MG63 (cell line): Measurements from ENCODE around the gene SLC35B2. TPM values are rescaled to one million over a fixed set of nuclear protein-coding genes. Genes with fewer than 3 reads are reported as not detected.

Experiments used
- DNase-seq: peaks from one replicate; pipeline ENCODE4 v3.0.0-alpha.2; 2020
- H3K27me3 ChIP-seq: fragments of 250-450 bp; sonication (Bioruptor Pico); 2 replicates; pipeline ENCODE4 v1.5.1; 2020; ENCODE audit warnings: mild to moderate bottlenecking, moderate library complexity
- H3K36me3 ChIP-seq: fragments of 250-450 bp; sonication (Bioruptor Pico); 2 replicates; pipeline ENCODE4 v1.5.1; 2020; ENCODE audit warnings: mild to moderate bottlenecking, moderate library complexity
- H3K4me3 ChIP-seq: fragments of 250-450 bp; sonication (Bioruptor Pico); 2 replicates; pipeline ENCODE4 v1.5.1; 2020; ENCODE audit warnings: mild to moderate bottlenecking, moderate library complexity
- H3K9me3 ChIP-seq: fragments of 250-450 bp; sonication (Bioruptor Pico); 2 replicates; pipeline ENCODE4 v1.5.1; 2020; ENCODE audit warnings: mild to moderate bottlenecking, moderate library complexity
- total RNA-seq: library from RNA; depleted of rRNA; stranded (reverse); fragments of >200 nt; shearing (Covaris generic); gene quantifications from 2 replicates; pipeline ENCODE4 v1.2.3, GENCODE V29; 2014; ENCODE audit warnings: low replicate concordance

Gene SLC35B2
- total RNA-seq, 1 experiment from 2014 or later: 631 TPM

- peak; percentile 98 for DNase-seq
- Histone ChIP-seq H3K27me3 (no peaks in the 10 kb centered on the region), H3K4me3 (peak within 1 kb of the TSS; percentile 60), H3K9me3 (no peaks in the 10 kb centered on the region), H3K36me3 (peaks cover 31% of the 10 kb centered on the region)
Measured at GRCh38 chr6:44223319-44224028, 33.9 kb downstream of the SLC35B2 start, which contains the start of gene SLC29A1. Gene SLC29A1, plus strand, starts transcription at chr6:44223595. Its CDS starts 3,719 bp downstream, at chr6:44227314.

- H3K36me3 ChIP-seq: peaks cover 23% of the 10 kb centered on the region
Measured at GRCh38 chr6:44222486-44223318, 34.6 kb downstream of the SLC35B2 start.

GRCh38 chr6:44221961-44222335 lies 35.4 kb downstream of the SLC35B2 start:
- Histone ChIP-seq H3K9me3 (no peaks in the 10 kb centered on the region), H3K36me3 (peaks cover 15% of the 10 kb centered on the region), H3K4me3 (no peak overlapping the region), H3K27me3 (no peaks in the 10 kb centered on the region)
- DNase-seq: no peak

More at GRCh38 chr6:44222486-44223318, 34.6 kb downstream of the SLC35B2 start:
- H3K9me3 ChIP-seq: no peaks in the 10 kb centered on the region
- no peaks in the 10 kb centered on the region for H3K27me3 ChIP-seq
- H3K4me3 ChIP-seq: peak overlapping the region; percentile 60
- DNase-seq: no peak

- DNase-seq: peak; percentile 100
- H3K9me3 ChIP-seq: no peaks in the 10 kb centered on the region
- peaks cover 10% of the 10 kb centered on the region for H3K36me3 ChIP-seq
- H3K4me3 ChIP-seq: no peak overlapping the region
- no peaks in the 10 kb centered on the region for H3K27me3 ChIP-seq
Measured at GRCh38 chr6:44221291-44221960, 35.9 kb downstream of the SLC35B2 start.

- Histone ChIP-seq H3K27me3 (no peaks in the 10 kb centered on the region), H3K9me3 (no peaks in the 10 kb centered on the region), H3K4me3 (no peak overlapping the region), H3K36me3 (peaks cover 5% of the 10 kb centered on the region)
- no peak for DNase-seq
Measured at GRCh38 chr6:44220913-44221290, 36.4 kb downstream of the SLC35B2 start.

GRCh38 chr6:44219815-44220784 lies 37.2 kb downstream of the SLC35B2 start:
- no peak for DNase-seq
- no peaks in the 10 kb centered on the region for H3K36me3 ChIP-seq
- no peak overlapping the region for H3K4me3 ChIP-seq
- H3K9me3 ChIP-seq: no peaks in the 10 kb centered on the region
- H3K27me3 ChIP-seq: no peaks in the 10 kb centered on the region

GRCh38 chr6:44219053-44219814 lies 38.1 kb downstream of the SLC35B2 start:
- DNase-seq: no peak
- Histone ChIP-seq H3K36me3 (no peaks in the 10 kb centered on the region), H3K9me3 (no peaks in the 10 kb centered on the region), H3K4me3 (no peak overlapping the region), H3K27me3 (no peaks in the 10 kb centered on the region)

- H3K4me3 ChIP-seq: no peak overlapping the region
- DNase-seq: peak; percentile 100
- no peaks in the 10 kb centered on the region for H3K36me3 ChIP-seq
- no peaks in the 10 kb centered on the region for H3K9me3 ChIP-seq
- H3K27me3 ChIP-seq: no peaks in the 10 kb centered on the region
Measured at GRCh38 chr6:44217332-44218143, 39.8 kb downstream of the SLC35B2 start.

GRCh38 chr6:44216677-44217331 lies 40.5 kb downstream of the SLC35B2 start, which contains the start of gene MYMX:
Gene MYMX, plus strand, starts transcription at chr6:44216926. Its CDS starts 546 bp downstream, at chr6:44217472.
- Histone ChIP-seq H3K4me3 (no peak within 1 kb of the TSS), H3K36me3 (no peaks in the 10 kb centered on the region), H3K27me3 (no peaks in the 10 kb centered on the region), H3K9me3 (no peaks in the 10 kb centered on the region)
- no peak for DNase-seq

- no peak for DNase-seq
- Histone ChIP-seq H3K9me3 (no peaks in the 10 kb centered on the region), H3K4me3 (no peak overlapping the region)
Measured at GRCh38 chr6:44214307-44214706, 43.0 kb downstream of the SLC35B2 start.

GRCh38 chr6:44211284-44211683 lies 46.0 kb downstream of the SLC35B2 start:
- H3K4me3 ChIP-seq: no peak overlapping the region
- H3K27me3 ChIP-seq: no peaks in the 10 kb centered on the region
- no peaks in the 10 kb centered on the region for H3K9me3 ChIP-seq
- H3K36me3 ChIP-seq: no peaks in the 10 kb centered on the region
- no peak for DNase-seq

More at GRCh38 chr6:44214307-44214706, 43.0 kb downstream of the SLC35B2 start:
- H3K27me3 ChIP-seq: no peaks in the 10 kb centered on the region
- H3K36me3 ChIP-seq: no peaks in the 10 kb centered on the region

- H3K27me3 ChIP-seq: no peaks in the 10 kb centered on the region
- no peaks in the 10 kb centered on the region for H3K9me3 ChIP-seq
- no peaks in the 10 kb centered on the region for H3K36me3 ChIP-seq
- H3K4me3 ChIP-seq: no peak overlapping the region
- no peak for DNase-seq
Measured at GRCh38 chr6:44207966-44208365, 49.4 kb downstream of the SLC35B2 start.
